ENCODE data around the gene LSM5.

Gene LSM5

DNA sequence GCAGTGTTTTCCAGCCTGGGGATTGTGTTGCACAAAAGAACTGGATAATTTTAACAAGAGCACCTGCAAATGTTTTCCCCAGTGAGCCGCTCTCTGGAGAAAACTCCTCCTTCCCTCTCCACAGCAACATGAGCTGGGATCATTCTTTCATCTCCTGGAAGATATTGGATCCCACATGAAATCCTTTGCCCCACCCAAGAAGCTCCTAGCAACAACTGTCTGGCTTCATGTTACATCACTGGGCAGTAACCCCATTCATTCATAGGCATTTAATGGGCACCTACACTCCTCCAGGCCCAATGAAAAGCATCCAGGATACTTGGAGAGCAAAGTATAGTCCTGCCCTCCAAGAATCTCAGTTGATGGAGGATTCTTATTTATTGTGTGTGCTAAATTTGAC, 27.2 kb downstream of the LSM5 start:
- no peak for FAIRE-seq
- no peak for DNase-seq (ENCODE audit: insufficient read length, low spot score)
- TF ChIP-seq TAF1 (IDR thresholded peaks at IDR 0.05; ENCODE audit: low read depth, low read length) = no peak
- TF ChIP-seq PAX5 (IDR thresholded peaks at IDR 0.05; ENCODE audit: insufficient read depth, low read length, severe bottlenecking) = no peak
- no peak for TF ChIP-seq SPI1 (IDR thresholded peaks at IDR 0.05; ENCODE audit: low read depth, low read length)
- TF ChIP-seq POU2F2 (IDR thresholded peaks at IDR 0.05; ENCODE audit: low read depth, low read length) = no peak
- no peak for TF ChIP-seq POLR2AphosphoS5 (IDR thresholded peaks at IDR 0.05; ENCODE audit: low read depth, low read length)
- TF ChIP-seq POLR2A (IDR thresholded peaks at IDR 0.05; ENCODE audit: low read depth, low read length) = no peak

GRCh38 chr7:32462451-32462850, 27.7 kb downstream of the LSM5 start:
- DNase-seq (ENCODE audit: insufficient read length, low spot score) (no peak), FAIRE-seq (no peak)
- TF ChIP-seq POLR2A (IDR thresholded peaks at IDR 0.05; ENCODE audit: low read depth, low read length) (no peak), SPI1 (IDR thresholded peaks at IDR 0.05; ENCODE audit: low read depth, low read length) (no peak), POU2F2 (IDR thresholded peaks at IDR 0.05; ENCODE audit: low read depth, low read length) (no peak), TAF1 (IDR thresholded peaks at IDR 0.05; ENCODE audit: low read depth, low read length) (no peak), PAX5 (IDR thresholded peaks at IDR 0.05; ENCODE audit: insufficient read depth, low read length, severe bottlenecking) (no peak), POLR2AphosphoS5 (IDR thresholded peaks at IDR 0.05; ENCODE audit: low read depth, low read length) (no peak)

DNA sequence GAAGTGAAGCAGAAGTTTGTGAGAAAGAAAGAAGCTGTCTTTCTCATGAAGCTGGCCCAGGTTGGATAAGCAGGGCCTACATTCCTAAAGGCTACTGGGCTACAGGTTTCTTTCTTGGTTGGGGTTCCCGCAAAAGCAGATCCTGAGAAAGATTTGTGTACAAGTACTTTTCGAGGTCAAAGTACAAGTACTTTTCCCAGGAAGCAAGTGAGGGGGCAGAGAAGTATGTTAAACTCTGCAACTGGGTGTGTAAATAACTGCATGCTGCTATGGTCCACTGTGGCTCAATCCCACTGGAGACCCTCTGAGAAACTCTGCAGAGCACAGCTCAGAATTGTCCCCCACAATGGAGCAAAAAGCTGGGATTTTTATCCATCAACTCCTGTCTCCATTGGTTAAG, 28.7 kb downstream of the LSM5 start:
- FAIRE-seq = no peak

DNA sequence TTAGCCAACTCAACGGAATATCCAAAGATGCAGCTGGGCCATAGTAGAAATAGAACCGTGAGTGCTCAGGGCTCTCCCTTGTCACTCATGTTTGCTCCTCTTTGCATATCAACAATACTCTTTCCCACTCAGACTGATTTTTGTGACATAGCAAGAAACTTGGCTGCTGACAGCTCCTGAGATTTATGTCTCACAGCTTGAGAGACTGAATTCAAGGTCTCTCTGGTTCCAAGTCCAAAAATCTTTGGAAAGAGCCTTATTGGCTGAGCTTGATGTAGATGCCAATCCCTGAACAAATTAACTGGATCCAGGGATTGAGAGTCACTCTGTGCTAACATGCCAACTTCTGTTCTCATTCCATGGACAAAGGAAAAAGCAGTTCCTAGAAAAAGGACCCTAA, 30.4 kb downstream of the LSM5 start:
- FAIRE-seq = no peak

More for the DNA sequence above, 28.7 kb downstream of the LSM5 start:
- TF ChIP-seq PAX5 (IDR thresholded peaks at IDR 0.05; ENCODE audit: insufficient read depth, low read length, severe bottlenecking) (no peak), POLR2A (IDR thresholded peaks at IDR 0.05; ENCODE audit: low read depth, low read length) (no peak)
- DNase-seq (ENCODE audit: insufficient read length, low spot score) = no peak

DNA sequence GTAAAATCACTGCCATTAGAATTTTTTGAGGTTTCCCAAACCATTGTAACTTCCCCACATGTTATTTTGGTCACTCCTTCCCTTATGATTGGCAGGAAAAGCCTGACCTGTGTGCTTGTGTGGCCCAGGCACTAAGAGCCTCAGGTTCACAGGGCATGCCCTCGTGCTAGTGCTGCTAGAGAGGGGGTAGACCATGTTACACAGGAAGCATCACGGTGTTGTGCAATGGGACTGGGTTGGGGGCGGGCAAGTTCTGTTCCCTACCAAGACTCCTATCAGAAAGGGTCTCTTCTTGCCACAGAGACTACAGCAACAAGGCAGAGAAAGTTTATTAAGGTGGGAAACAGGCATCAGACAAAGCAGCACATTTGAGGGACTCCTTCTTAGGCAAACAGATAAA, 32.2 kb downstream of the LSM5 start:
- TF ChIP-seq POU2F2 (IDR thresholded peaks at IDR 0.05; ENCODE audit: low read depth, low read length) (no peak), POLR2AphosphoS5 (IDR thresholded peaks at IDR 0.05; ENCODE audit: low read depth, low read length) (no peak), TAF1 (IDR thresholded peaks at IDR 0.05; ENCODE audit: low read depth, low read length) (no peak), SPI1 (IDR thresholded peaks at IDR 0.05; ENCODE audit: low read depth, low read length) (no peak), PAX5 (IDR thresholded peaks at IDR 0.05; ENCODE audit: insufficient read depth, low read length, severe bottlenecking) (no peak), POLR2A (IDR thresholded peaks at IDR 0.05; ENCODE audit: low read depth, low read length) (no peak)
- no peak for FAIRE-seq
- DNase-seq (ENCODE audit: insufficient read length, low spot score) = no peak

More for the DNA sequence above, 30.4 kb downstream of the LSM5 start:
- DNase-seq (ENCODE audit: insufficient read length, low spot score) = no peak
- no peak for TF ChIP-seq POLR2A (IDR thresholded peaks at IDR 0.05; ENCODE audit: low read depth, low read length)
- TF ChIP-seq TAF1 (IDR thresholded peaks at IDR 0.05; ENCODE audit: low read depth, low read length) = no peak

DNA sequence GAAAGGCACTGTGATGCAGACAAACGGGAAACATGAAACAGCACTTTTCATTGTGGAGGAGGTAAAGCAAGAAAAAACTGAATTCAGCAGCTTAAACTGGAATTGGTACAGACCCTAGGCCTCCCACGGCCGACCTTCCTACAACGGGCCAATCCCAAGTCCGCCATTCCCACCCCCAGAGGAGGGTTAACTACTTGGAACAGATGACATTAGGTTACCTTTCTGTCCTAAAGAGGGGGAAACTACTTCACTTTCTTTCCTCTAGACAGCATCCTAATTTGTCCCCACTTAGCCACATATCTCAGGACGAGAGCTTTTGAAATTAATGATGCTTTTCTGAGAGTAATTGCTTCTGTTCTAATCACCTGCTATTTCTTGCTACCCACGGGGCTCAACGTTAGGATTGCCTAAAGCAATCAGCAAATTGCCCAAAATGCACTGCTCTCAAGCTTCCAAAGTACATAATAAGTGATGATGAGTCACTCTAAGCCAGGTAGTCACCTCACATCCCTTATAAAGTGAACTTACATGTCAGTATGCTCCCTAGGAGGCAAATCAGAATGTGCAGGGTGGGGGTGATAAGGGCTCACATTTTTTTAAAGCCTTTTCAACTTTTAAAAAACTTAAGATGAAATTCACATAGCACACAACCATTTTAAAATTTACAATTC, 36.7 kb downstream of the LSM5 start:
- FAIRE-seq (no peak), DNase-seq (ENCODE audit: insufficient read length, low spot score) (no peak)
- TF ChIP-seq POU2F2 (IDR thresholded peaks at IDR 0.05; ENCODE audit: low read depth, low read length) (no peak), SPI1 (IDR thresholded peaks at IDR 0.05; ENCODE audit: low read depth, low read length) (no peak), TAF1 (IDR thresholded peaks at IDR 0.05; ENCODE audit: low read depth, low read length) (no peak), PAX5 (IDR thresholded peaks at IDR 0.05; ENCODE audit: insufficient read depth, low read length, severe bottlenecking) (no peak), POLR2A (IDR thresholded peaks at IDR 0.05; ENCODE audit: low read depth, low read length) (no peak), POLR2AphosphoS5 (IDR thresholded peaks at IDR 0.05; ENCODE audit: low read depth, low read length) (no peak)

DNA sequence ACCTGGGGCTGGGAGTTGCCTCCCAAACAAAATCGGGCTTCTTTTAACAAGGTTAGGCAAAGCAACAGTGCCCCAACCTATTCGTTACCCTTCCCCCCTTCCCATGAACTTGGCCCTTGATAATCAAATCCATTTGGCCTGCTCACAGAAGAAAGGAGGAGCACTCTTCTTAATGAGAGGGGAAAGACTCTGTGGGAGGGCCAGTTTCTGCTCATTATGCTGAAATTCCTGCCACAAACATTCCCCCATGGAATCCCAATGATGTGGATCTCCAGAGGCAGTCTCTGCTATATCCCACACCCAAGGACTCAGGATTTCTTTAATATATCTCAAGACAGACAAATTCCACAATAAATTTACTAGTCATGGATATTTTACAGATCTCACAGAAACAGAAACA, 43.0 kb downstream of the LSM5 start:
- TF ChIP-seq SPI1 (IDR thresholded peaks at IDR 0.05; ENCODE audit: low read depth, low read length) = no peak
- no peak for TF ChIP-seq POLR2AphosphoS5 (IDR thresholded peaks at IDR 0.05; ENCODE audit: low read depth, low read length)
- no peak for TF ChIP-seq POLR2A (IDR thresholded peaks at IDR 0.05; ENCODE audit: low read depth, low read length)
- TF ChIP-seq POU2F2 (IDR thresholded peaks at IDR 0.05; ENCODE audit: low read depth, low read length) = no peak
- TF ChIP-seq TAF1 (IDR thresholded peaks at IDR 0.05; ENCODE audit: low read depth, low read length) = no peak
- no peak for TF ChIP-seq PAX5 (IDR thresholded peaks at IDR 0.05; ENCODE audit: insufficient read depth, low read length, severe bottlenecking)
- DNase-seq (ENCODE audit: insufficient read length, low spot score) = no peak
- no peak for FAIRE-seq

DNA sequence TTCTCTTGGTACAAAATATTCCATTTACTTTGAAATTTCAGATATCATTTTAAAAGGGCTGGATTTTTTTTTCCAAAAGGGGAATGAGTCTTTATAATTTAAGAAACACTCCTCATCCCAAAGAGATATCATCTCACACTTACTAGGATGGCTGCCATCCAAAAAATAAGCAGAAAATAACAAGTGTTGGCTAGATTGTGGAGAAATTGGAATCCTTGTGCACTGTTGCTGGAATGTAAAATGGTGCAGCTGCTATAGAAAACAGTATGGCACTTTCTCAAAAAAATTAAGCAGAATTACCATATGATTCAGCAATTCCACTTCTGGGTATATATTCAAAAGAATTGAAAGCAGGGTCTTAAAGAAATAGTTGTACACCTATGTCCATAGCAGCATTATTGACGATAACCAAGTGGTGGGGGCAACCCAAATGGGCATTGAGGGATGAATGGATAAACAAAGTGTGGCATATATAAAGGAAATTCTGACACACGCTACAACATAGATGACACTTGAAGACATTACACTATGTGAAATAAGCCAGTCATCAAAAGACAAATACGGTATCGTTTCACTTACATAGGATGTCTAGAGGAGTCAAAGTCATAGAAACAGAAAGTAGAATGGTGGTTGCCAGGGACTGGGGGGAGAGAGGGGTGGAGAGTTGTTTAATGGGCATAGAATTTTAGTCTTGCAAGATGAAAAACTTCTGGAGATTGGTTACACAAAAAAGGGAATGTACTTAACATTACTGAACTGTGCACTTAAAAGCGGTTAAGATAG, 53.8 kb downstream of the LSM5 start:
- FAIRE-seq = no peak
- no peak for DNase-seq (ENCODE audit: insufficient read length, low spot score)
- no peak for TF ChIP-seq PAX5 (IDR thresholded peaks at IDR 0.05; ENCODE audit: insufficient read depth, low read length, severe bottlenecking)
- no peak for TF ChIP-seq POLR2A (IDR thresholded peaks at IDR 0.05; ENCODE audit: low read depth, low read length)
- no peak for TF ChIP-seq SPI1 (IDR thresholded peaks at IDR 0.05; ENCODE audit: low read depth, low read length)
- no peak for TF ChIP-seq POLR2AphosphoS5 (IDR thresholded peaks at IDR 0.05; ENCODE audit: low read depth, low read length)
- TF ChIP-seq TAF1 (IDR thresholded peaks at IDR 0.05; ENCODE audit: low read depth, low read length) = no peak
- no peak for TF ChIP-seq POU2F2 (IDR thresholded peaks at IDR 0.05; ENCODE audit: low read depth, low read length)
